GM10248 (cell line): ENCODE results near the gene DHX30.

ENCODE experiments used
- CTCF ChIA-PET: fragments of 300-600 bp; sonication (Branson Sonifier 250); formaldehyde crosslinking; extraction: SDS; loops from one replicate; lab custom pipeline; 2021; ENCODE audit warnings: antibody characterized with exemption; lab: Yijun Ruan, JAX
- POLR2A ChIA-PET: fragments of 350-650 bp; sonication (Branson Sonifier 250); formaldehyde crosslinking; extraction: SDS; loops from one replicate; lab custom pipeline; 2020; ENCODE audit warnings: antibody characterized with exemption; lab: Yijun Ruan, JAX
- DNase-seq: peaks from one replicate; pipeline ENCODE4 v3.0.0; 2012; ENCODE audit errors: extremely low spot score
- TF ChIP-seq, protein P1 (sequence below): IDR thresholded peaks from 2 replicates; pipeline ENCODE4 v1.5.1; 2012; ENCODE audit warnings: mild to moderate bottlenecking, low read depth; ENCODE audit errors: extremely low read depth, missing control alignments, control extremely low read depth

The DHX30 gene

DNA sequence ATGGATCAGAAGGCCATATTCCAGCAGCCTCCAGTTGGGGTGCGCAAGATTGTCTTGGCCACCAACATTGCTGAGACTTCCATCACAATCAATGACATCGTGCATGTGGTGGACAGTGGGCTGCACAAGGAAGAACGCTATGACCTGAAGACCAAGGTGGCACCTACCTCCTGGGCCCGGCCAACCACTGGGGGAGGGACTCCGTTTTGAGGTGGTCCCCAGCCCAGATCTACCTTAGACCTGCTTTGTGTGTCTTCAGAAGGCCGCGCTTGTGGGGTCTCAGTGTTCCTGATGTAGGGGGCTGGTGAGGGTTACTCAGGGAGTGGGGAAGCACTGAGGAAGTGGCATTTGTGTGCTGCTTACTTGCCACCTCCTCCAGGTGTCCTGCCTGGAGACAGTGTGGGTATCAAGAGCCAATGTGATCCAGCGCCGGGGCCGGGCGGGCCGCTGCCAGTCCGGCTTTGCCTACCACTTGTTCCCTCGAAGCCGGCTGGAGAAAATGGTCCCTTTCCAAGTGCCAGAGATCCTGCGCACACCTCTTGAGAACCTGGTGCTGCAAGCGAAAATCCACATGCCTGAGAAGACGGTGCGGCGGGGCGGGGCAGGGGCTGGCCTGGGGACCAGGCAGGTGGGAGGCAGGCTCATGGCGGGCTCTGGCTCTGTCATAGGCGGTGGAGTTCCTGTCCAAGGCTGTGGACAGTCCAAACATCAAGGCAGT, 45.0 kb downstream of the DHX30 start:
- CTCF ChIA-PET, result interaction anchor here (1.4 kb wide), 1 partner anchor 326 kb away, joined by 3 read pairs; no protein-coding TSS in a partner anchor
- TF ChIP-seq, protein P1, sequence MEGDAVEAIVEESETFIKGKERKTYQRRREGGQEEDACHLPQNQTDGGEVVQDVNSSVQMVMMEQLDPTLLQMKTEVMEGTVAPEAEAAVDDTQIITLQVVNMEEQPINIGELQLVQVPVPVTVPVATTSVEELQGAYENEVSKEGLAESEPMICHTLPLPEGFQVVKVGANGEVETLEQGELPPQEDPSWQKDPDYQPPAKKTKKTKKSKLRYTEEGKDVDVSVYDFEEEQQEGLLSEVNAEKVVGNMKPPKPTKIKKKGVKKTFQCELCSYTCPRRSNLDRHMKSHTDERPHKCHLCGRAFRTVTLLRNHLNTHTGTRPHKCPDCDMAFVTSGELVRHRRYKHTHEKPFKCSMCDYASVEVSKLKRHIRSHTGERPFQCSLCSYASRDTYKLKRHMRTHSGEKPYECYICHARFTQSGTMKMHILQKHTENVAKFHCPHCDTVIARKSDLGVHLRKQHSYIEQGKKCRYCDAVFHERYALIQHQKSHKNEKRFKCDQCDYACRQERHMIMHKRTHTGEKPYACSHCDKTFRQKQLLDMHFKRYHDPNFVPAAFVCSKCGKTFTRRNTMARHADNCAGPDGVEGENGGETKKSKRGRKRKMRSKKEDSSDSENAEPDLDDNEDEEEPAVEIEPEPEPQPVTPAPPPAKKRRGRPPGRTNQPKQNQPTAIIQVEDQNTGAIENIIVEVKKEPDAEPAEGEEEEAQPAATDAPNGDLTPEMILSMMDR, result no peak
- POLR2A ChIA-PET, result no interaction called here
- DNase-seq, result no peak

DNA sequence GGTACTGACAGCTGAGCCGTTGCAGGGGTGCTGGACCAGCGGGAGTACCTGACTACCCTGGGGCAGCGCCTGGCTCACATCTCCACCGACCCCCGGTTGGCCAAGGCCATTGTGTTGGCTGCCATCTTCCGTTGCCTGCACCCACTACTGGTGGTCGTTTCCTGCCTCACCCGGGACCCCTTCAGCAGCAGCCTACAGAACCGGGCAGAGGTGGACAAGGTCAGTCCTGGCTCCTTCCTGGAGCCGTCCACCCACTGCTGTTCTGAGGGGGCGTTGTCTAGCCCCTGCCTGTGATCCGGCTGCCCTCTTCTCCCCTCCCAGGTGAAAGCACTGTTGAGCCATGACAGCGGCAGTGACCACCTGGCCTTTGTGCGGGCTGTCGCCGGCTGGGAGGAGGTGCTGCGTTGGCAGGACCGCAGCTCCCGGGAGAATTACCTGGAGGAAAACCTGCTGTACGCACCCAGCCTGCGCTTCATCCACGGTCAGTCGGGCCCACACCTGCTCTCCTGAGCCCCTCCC, 45.7 kb downstream of the DHX30 start:
- TF ChIP-seq, protein P1, result no peak
- DNase-seq, result no peak
- ChIA-PET CTCF (interaction anchor here (1.2 to 2.1 kb wide), 3 partner anchors 9 to 326 kb away, joined by 3 to 7 read pairs (median 6); no protein-coding TSS in a partner anchor), POLR2A (no interaction called here)

DNA sequence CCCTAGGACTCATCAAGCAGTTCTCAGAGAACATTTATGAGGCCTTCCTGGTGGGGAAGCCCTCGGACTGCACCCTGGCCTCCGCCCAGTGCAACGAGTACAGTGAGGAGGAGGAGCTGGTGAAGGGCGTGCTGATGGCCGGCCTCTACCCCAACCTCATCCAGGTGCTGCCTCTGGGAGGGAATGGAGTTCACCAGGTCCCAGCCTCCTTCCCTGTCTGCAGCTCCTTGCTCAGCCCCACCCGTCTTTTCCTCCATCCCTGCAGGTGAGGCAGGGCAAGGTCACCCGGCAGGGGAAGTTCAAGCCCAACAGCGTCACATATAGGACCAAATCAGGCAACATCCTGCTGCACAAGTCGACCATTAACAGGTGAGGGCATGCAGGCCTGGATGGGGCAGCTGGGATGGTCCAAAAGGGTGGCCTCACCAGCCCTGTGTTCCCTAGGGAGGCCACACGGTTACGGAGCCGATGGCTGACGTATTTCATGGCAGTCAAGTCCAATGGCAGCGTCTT, 46.3 kb downstream of the DHX30 start:
- TF ChIP-seq, protein P1, result no peak
- ChIA-PET CTCF (interaction anchor here (0.7 to 2.4 kb wide), 5 partner anchors 10 to 327 kb away, joined by 3 to 7 read pairs (median 6); no protein-coding TSS in a partner anchor), POLR2A (interaction anchor here (0.9 kb wide), 1 partner anchor 13 kb away, joined by 3 read pairs; no protein-coding TSS in a partner anchor)
- no peak for DNase-seq

DNA sequence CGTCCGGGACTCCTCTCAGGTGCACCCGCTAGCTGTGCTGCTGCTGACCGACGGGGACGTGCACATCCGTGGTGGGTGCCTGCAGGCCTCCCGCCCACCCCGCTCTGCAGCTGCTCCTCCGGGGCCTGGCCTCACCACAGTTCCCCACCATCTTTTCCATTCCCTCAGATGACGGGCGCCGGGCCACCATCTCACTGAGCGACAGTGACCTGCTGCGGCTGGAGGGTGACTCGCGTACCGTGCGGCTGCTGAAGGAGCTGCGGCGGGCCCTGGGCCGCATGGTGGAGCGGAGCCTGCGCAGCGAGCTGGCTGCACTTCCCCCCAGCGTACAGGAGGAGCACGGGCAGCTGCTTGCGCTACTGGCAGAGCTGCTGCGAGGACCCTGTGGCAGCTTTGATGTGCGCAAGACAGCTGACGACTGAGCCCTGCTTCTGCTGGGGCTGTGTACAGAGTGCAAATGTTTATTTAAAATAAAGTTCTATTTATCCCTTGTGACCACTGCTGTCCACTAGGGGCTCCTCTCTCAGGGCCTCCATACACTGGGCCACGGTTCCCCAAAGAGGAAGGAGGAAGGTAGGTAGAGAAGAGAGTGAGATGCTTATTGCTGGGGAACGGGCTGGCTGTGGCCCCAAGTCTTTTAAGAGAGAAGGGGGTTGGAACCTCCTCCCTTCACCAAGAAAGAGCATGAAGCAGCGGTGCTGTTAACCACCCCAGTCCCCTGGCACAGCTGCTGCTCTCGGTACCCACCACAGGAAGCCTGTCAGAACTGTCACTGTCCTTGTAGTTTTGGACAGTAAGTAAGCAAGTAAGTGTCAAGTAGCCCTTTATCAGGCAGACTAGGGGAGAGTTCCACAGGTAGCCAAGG, 47.0 kb downstream of the DHX30 start:
- DNase-seq, result no peak
- TF ChIP-seq, protein P1, result no peak
- ChIA-PET POLR2A (interaction anchor here (0.9 kb wide), 1 partner anchor 12 kb away, joined by 3 read pairs; no protein-coding TSS in a partner anchor), CTCF (interaction anchor here (0.7 to 2.4 kb wide), 6 partner anchors 11 to 327 kb away, joined by 3 to 7 read pairs (median 4); no protein-coding TSS in a partner anchor)

DNA sequence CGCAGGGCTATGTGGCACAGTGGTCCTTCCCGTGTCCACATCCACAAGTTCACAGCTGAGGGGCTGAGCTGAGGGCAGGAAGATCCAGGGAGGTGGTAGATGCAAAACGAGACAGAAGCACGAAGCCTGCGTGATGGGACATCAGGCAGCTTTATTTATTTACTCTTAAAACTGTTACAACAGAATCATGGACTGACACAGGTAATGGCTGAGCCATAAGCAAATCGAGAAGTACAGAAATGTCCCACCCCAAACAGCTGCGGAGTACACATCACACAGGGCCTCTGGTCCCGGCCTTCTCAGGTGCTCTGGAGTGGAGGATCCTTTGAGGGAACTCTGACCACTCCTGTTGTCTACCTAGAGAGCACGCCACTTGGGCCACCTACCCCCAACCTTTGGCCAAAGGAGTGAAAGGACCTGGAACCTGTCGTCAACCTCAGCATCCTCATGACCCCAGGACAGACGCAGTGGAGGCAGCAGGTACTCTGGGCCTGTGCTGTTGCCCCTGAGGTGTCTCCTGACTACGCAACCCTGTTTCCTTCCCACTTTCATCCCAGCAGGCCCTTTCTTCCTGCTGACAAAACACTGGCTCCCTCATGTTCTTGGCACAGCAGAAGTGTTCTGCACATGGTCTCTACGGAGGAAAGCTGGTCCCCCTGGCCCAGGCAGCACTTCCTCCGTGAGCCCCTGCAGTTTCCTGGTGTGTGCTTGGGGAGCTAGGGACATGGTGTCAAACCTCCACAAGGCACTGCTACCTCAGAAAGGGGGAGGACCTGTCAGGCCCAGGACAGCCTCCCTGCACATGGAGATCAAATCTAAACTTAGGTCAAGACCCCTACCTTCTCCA, 47.8 kb downstream of the DHX30 start:
- POLR2A ChIA-PET, result no interaction called here
- TF ChIP-seq, protein P1, result no peak
- CTCF ChIA-PET, result interaction anchor here (1.0 to 2.4 kb wide), 5 partner anchors 12 to 301 kb away, joined by 3 to 7 read pairs (median 5); no protein-coding TSS in a partner anchor

More for the DNA sequence above, 47.8 kb downstream of the DHX30 start:
- DNase-seq, result no peak
